SK-N-SH (cell line): ENCODE data around the gene COQ3. TPM values are rescaled to one million over a fixed set of nuclear protein-coding genes. Genes with fewer than 3 reads are reported as not detected.

Source experiments
- CTCF ChIA-PET: fragments of 300-600, 350-600 bp; formaldehyde crosslinking; extraction: SDS; loops from one replicate; lab custom pipeline; 2021; lab: Yijun Ruan, JAX
- POLR2A ChIA-PET: fragments of 350-600 bp; sonication (Branson Sonifier 250); formaldehyde crosslinking; extraction: SDS; loops from one replicate; lab custom pipeline; 2020; ENCODE audit warnings: antibody characterized with exemption, inconsistent platforms; lab: Yijun Ruan, JAX
- DNase-seq: peaks from one replicate; pipeline ENCODE4 v3.0.0; 2012
- H2AFZ ChIP-seq: fragments of 200-600 bp; sonication (generic); 2 replicates; pipeline ENCODE4 v1.8.1; 2016; ENCODE audit warnings: antibody characterized with exemption, mild to moderate bottlenecking, low read depth
- H3F3A ChIP-seq: fragments of 200-600 bp; sonication (generic); replicated peaks from 2 replicates; pipeline ENCODE3; 2016; ENCODE audit warnings: antibody characterized with exemption, mild to moderate bottlenecking; ENCODE audit not compliant: insufficient read depth
- H3K27ac ChIP-seq, 2 experiments: fragments of 200-500 bp in 1 of 2; fragments of 200-600 bp in 1 of 2; sonication (Bioruptor generic) in 1 of 2; sonication (generic), shearing (Covaris generic) in 1 of 2; 2 replicates each; pipeline versions ENCODE4 v1.5.1 to v1.6.1; 2014 to 2016; ENCODE audit warnings: low read depth in 2 of 2, inconsistent platforms in 1 of 2, low read length in 1 of 2, mild to moderate bottlenecking in 1 of 2, mixed read lengths in 1 of 2
- H3K27me3 ChIP-seq: fragments of 200-600 bp; sonication (generic), shearing (Covaris generic); 2 replicates; pipeline ENCODE4 v1.6.1; 2016; ENCODE audit warnings: mixed run types; ENCODE audit not compliant: insufficient read depth
- H3K36me3 ChIP-seq, 2 experiments: fragments of 200-500 bp in 1 of 2; fragments of 200-600 bp in 1 of 2; sonication (Bioruptor generic) in 1 of 2; sonication (generic) in 1 of 2; replicated peaks in 1 of 2; 2 replicates each; pipeline versions ENCODE3 to v1.5.1; 2014 to 2016; ENCODE audit warnings: low read length in 1 of 2, mild to moderate bottlenecking in 1 of 2; ENCODE audit not compliant: insufficient read depth in 2 of 2, control insufficient read depth in 1 of 2
- H3K4me1 ChIP-seq, 2 experiments: fragments of 200-500 bp in 1 of 2; fragments of 200-600 bp in 1 of 2; sonication (Bioruptor generic) in 1 of 2; sonication (generic), shearing (Covaris generic) in 1 of 2; 2 replicates each; pipeline versions ENCODE4 v1.5.1 to v1.6.1; 2014 to 2016; ENCODE audit warnings: low read depth in 1 of 2, low read length in 1 of 2, mixed run types in 1 of 2; ENCODE audit not compliant: insufficient read depth in 2 of 2, control insufficient read depth in 1 of 2
- H3K4me2 ChIP-seq: fragments of 200-600 bp; sonication (generic), shearing (Covaris generic); 2 replicates; pipeline ENCODE4 v1.6.1; 2017; ENCODE audit warnings: mixed run types
- H3K4me3 ChIP-seq, 2 experiments: fragments of 200-500 bp in 1 of 2; fragments of 200-600 bp in 1 of 2; sonication (Bioruptor generic) in 1 of 2; sonication (generic), shearing (Covaris generic) in 1 of 2; 2 replicates each; pipeline versions ENCODE4 v1.5.1 to v1.8.1; 2014 to 2016; ENCODE audit warnings: low read depth in 2 of 2, inconsistent platforms in 1 of 2, low read length in 1 of 2, mild to moderate bottlenecking in 1 of 2, mixed read lengths in 1 of 2, moderate library complexity in 1 of 2
- H3K79me2 ChIP-seq: fragments of 200-600 bp; sonication (generic); 2 replicates; pipeline ENCODE4 v1.8.1; 2017; ENCODE audit warnings: mild to moderate bottlenecking; ENCODE audit not compliant: insufficient read depth
- H3K9ac ChIP-seq: fragments of 200-600 bp; sonication (generic); 2 replicates; pipeline ENCODE4 v1.6.1; 2017; ENCODE audit warnings: mixed run types
- H3K9me2 ChIP-seq: fragments of 200-600 bp; sonication (generic); 2 replicates; pipeline ENCODE4 v1.6.1; 2017; ENCODE audit warnings: mixed run types
- H3K9me3 ChIP-seq: fragments of 200-600 bp; sonication (generic); 2 replicates; pipeline ENCODE4 v1.6.1; 2017; ENCODE audit warnings: mixed run types, mild to moderate bottlenecking, moderate library complexity
- H4K20me1 ChIP-seq: fragments of 200-600 bp; sonication (generic); 2 replicates; pipeline ENCODE4 v1.6.1; 2017; ENCODE audit warnings: mild to moderate bottlenecking, mixed run types; ENCODE audit not compliant: insufficient read depth
- CHD2 ChIP-seq: fragments of 150-350 bp; IDR thresholded peaks from 2 replicates; pipeline ENCODE4 v1.6.1; 2018; ENCODE audit warnings: low read length; ENCODE audit not compliant: partially characterized antibody
- EP300 ChIP-seq, 2 experiments: IDR thresholded peaks; 2 replicates each; pipeline versions ENCODE4 v1.4.0 to v1.6.1; 2012; ENCODE audit warnings: borderline replicate concordance in 1 of 2, low read depth in 1 of 2, low read length in 1 of 2
- EZH2phosphoT487 ChIP-seq: fragments of 200-600 bp; sonication (generic); IDR thresholded peaks from 2 replicates; pipeline ENCODE4 v1.6.1; 2017; ENCODE audit warnings: low read depth, mixed run types, mild to moderate bottlenecking, antibody characterized with exemption, moderate library complexity, borderline replicate concordance
- FOSL2 ChIP-seq: IDR thresholded peaks from 2 replicates; pipeline ENCODE4 v1.4.0; 2012; ENCODE audit warnings: low read depth, mild to moderate bottlenecking, moderate library complexity, borderline replicate concordance
- GABPA ChIP-seq: IDR thresholded peaks from 2 replicates; pipeline ENCODE4 v1.4.0; 2012; ENCODE audit warnings: low read depth, mild to moderate bottlenecking
- GATA2 ChIP-seq: sonication (generic); formaldehyde crosslinking; IDR thresholded peaks from 2 replicates; pipeline ENCODE4 v1.5.0; 2020; ENCODE audit warnings: mild to moderate bottlenecking, missing genetic modification reagents
- JUND ChIP-seq: IDR thresholded peaks from 2 replicates; pipeline ENCODE4 v1.4.0; 2012
- MXI1 ChIP-seq: IDR thresholded peaks from 2 replicates; pipeline ENCODE4 v1.6.1; 2012; ENCODE audit warnings: mild to moderate bottlenecking, low read depth, low read length, improper control_type of control experiment
- NFIC ChIP-seq: IDR thresholded peaks from 2 replicates; pipeline ENCODE4 v1.4.0; 2012; ENCODE audit warnings: borderline replicate concordance
- RAD21 ChIP-seq: IDR thresholded peaks from 2 replicates; pipeline ENCODE4 v1.6.1; 2012; ENCODE audit warnings: mild to moderate bottlenecking, low read length
- TAF1 ChIP-seq: IDR thresholded peaks from 2 replicates; pipeline ENCODE4 v1.6.1; 2012; ENCODE audit warnings: low read depth, mild to moderate bottlenecking, low read length, moderate library complexity, borderline replicate concordance
- WGBS: methylation state at CpG from one replicate; pipeline ENCODE4 v1.1.6; 2017; ENCODE audit warnings: low lambda C conversion rate; 5-methylcytosine and 5-hydroxymethylcytosine counted together
- polyA plus RNA-seq, 3 experiments: library from polyadenylated mRNA; depleted of rRNA; stranded (reverse); fragments of >200 nt; gene quantifications; 2 replicates each; pipeline ENCODE4 v1.2.3, GENCODE V29; 2012
- TF ChIP-seq, protein P1 (sequence below): IDR thresholded peaks from 2 replicates; pipeline ENCODE4 v1.4.0; 2012; ENCODE audit warnings: low read depth
- TF ChIP-seq, protein P2 (sequence below): fragments of 200-600 bp; sonication (generic); IDR thresholded peaks from 2 replicates; pipeline ENCODE4 v1.6.1; 2017; ENCODE audit warnings: antibody characterized with exemption, mild to moderate bottlenecking, moderate library complexity

The COQ3 gene
- polyA plus RNA-seq, 1 of the 3 experiments (the other 2 are of a cell fraction) = 6.4 TPM

- 89% methylated on average over 10 of the region's 10 CpGs for WGBS
- Histone ChIP-seq H3K27me3 (no peaks in the 10 kb centered on the region; the same call in 1 of the 2 replicates), H4K20me1 (no peaks in the 10 kb centered on the region), H3F3A (peaks cover 5% of the 10 kb centered on the region), H3K9me3 (no peaks in the 10 kb centered on the region), H3K9ac (no peak overlapping the region), H3K4me2 (0 out of 2 replicates have a peak overlapping the region, but pooled peaks have one; percentile 81), H3K4me1 (peaks cover 0 to 7% of the 10 kb centered on the region in 2 experiments; a peak in 2 of 4 replicates)
- POLR2A ChIA-PET = interaction anchor here (1.6 kb wide), 1 partner anchor 74 kb away, joined by 5 read pairs; the partner anchor contains the start of gene PNISR
- TF ChIP-seq JUND (no peak), NFIC (no peak), FOSL2 (no peak), EZH2phosphoT487 (no peak), EP300 (IDR thresholded peaks at IDR 0.05; ENCODE audit: borderline replicate concordance in 1 of 2, low read depth in 1 of 2, low read length in 1 of 2) (no peak), MXI1 (no peak)
- TF ChIP-seq, protein P1, sequence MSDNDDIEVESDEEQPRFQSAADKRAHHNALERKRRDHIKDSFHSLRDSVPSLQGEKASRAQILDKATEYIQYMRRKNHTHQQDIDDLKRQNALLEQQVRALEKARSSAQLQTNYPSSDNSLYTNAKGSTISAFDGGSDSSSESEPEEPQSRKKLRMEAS = no peak
- TF ChIP-seq, all 33 proteins: peak for 0
- peak overlapping the region in 1 of 2 experiments; percentile 89; a peak in 1 of 4 replicates for H3K4me3 ChIP-seq
- H3K27ac ChIP-seq = no peak overlapping the region; a peak in 1 of 4 replicates
- no peaks in the 10 kb centered on the region for H3K9me2 ChIP-seq
- CTCF ChIA-PET = interaction anchor here (1.0 to 1.6 kb wide), 5 partner anchors 8 to 108 kb away, joined by 3 to 8 read pairs (median 4); no protein-coding TSS in a partner anchor
- no peaks in the 10 kb centered on the region for H3K36me3 ChIP-seq
- H3K79me2 ChIP-seq = no peaks in the 10 kb centered on the region
- DNase-seq = no peak
- peak overlapping the region; percentile 88; the same call in 1 of the 2 replicates for H2AFZ ChIP-seq
Measured at GRCh38 chr6:99350573-99350972, 43.4 kb downstream of the COQ3 start.

DNA sequence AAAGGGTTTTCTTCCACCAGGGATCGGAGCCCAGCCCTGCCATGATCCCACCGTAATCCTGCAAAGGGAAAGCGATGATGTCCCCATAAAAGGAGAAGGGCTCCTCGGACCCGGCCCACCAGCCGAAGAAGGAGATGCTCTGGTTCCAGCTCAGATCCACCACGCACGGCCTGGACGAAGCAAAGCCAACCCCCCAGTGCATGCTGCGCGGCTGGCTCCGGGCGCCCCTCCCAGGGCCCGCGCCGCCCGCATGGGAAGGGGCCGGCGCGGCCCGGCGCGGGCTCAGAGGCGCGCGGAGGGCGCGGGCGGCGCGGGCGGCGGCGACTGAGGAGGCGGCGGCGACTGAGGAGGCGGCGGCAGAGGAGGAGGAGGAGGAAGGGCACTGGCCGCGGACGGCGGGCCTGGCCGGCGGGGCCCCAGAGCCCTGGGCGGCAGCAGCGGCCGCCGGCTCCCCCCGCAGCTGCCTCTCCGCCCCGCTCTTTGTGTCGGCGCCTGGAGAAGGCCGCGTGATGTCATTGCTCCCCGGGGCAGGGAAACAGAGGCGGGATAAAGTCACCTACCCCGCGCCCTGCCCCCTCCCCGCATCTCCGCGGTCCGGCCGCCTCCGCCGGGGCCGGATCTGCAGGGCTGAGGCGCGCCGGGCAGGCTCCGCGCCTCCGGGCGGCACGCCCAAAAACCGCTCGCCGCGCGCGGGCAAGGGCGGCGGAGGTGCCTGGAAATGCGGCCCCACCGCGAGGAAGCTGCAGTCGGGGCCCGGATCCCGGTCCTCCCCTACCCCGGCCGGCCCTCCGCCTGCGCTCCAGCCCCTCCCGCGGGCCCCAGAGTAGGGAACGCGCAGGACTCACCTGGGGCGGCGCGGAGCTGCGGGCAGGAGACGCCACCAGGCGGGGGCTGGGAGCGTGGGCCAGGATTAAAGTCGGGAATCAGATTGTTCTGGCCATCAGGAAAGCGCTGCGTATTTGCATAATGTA, 44.5 kb downstream of the COQ3 start, which contains the start of gene FAXC:
TSS of gene FAXC (minus strand) at position 504 of the 971 bp plus-strand sequence. CDS start at position 202, 302 bp downstream.
- POLR2A ChIA-PET = interaction anchor here (0.5 to 2.4 kb wide), 5 partner anchors 19 to 219 kb away, joined by 3 to 15 read pairs (median 6); partner anchors contain the start of genes CCNC, COQ3 and PNISR
- peaks cover 7% of the 10 kb centered on the region for H3F3A ChIP-seq
- H3K9me2 ChIP-seq = no peaks in the 10 kb centered on the region
- peaks cover 0 to 7% of the 10 kb centered on the region in 2 experiments; a peak in 2 of 4 replicates for H3K4me1 ChIP-seq
- CTCF ChIA-PET = interaction anchor here (0.7 to 3.2 kb wide), 14 partner anchors 9 to 107 kb away, joined by 3 to 28 read pairs (median 4); partner anchors contain the start of gene PNISR
- TF ChIP-seq GATA2 (CRISPR knock-in tag) = no peak
- peak; percentile 13; the same call in 1 of the 2 replicates for TF ChIP-seq MXI1
- peak; percentile 42 for TF ChIP-seq CHD2
- TF ChIP-seq TAF1 = peak; percentile 4; the same call in 1 of the 2 replicates
- no peak for TF ChIP-seq EP300 (IDR thresholded peaks at IDR 0.05; ENCODE audit: borderline replicate concordance in 1 of 2, low read depth in 1 of 2, low read length in 1 of 2)
- 0 out of 2 replicates have a peak, but pooled peaks have one; percentile 22 for TF ChIP-seq RAD21
- TF ChIP-seq GABPA = no peak
- TF ChIP-seq, protein P1 = 0 out of 2 replicates have a peak, but pooled peaks have one; percentile 11
- TF ChIP-seq, protein P2, sequence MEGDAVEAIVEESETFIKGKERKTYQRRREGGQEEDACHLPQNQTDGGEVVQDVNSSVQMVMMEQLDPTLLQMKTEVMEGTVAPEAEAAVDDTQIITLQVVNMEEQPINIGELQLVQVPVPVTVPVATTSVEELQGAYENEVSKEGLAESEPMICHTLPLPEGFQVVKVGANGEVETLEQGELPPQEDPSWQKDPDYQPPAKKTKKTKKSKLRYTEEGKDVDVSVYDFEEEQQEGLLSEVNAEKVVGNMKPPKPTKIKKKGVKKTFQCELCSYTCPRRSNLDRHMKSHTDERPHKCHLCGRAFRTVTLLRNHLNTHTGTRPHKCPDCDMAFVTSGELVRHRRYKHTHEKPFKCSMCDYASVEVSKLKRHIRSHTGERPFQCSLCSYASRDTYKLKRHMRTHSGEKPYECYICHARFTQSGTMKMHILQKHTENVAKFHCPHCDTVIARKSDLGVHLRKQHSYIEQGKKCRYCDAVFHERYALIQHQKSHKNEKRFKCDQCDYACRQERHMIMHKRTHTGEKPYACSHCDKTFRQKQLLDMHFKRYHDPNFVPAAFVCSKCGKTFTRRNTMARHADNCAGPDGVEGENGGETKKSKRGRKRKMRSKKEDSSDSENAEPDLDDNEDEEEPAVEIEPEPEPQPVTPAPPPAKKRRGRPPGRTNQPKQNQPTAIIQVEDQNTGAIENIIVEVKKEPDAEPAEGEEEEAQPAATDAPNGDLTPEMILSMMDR = peak; percentile 43
- H3K4me2 ChIP-seq = peak within 1 kb of the TSS; percentile 81
- peak within 1 kb of the TSS; percentile 72 for H3K9ac ChIP-seq
- peak within 1 kb of the TSS; percentile 79 to 89 for H3K4me3 ChIP-seq
- no peaks in the 10 kb centered on the region for H3K36me3 ChIP-seq
- H3K27ac ChIP-seq = peak within 1 kb of the TSS in 1 of 2 experiments; percentile 88; a peak in 2 of 4 replicates
- DNase-seq = peak; percentile 88
- H3K9me3 ChIP-seq = no peaks in the 10 kb centered on the region
- H3K79me2 ChIP-seq = no peaks in the 10 kb centered on the region
- H3K27me3 ChIP-seq = no peaks in the 10 kb centered on the region; the same call in 1 of the 2 replicates
- 2% methylated on average over 28 of the region's 108 CpGs for WGBS
- H4K20me1 ChIP-seq = no peaks in the 10 kb centered on the region
- peak within 1 kb of the TSS; percentile 90 for H2AFZ ChIP-seq
